HepG2 (cell line): ENCODE results near the gene DOCK1. TPM values are rescaled to one million over a fixed set of nuclear protein-coding genes. Genes with fewer than 3 reads are reported as not detected.

Source experiments
- ATAC-seq: fragments of 200-7000 bp; cut with Tn5 transposase; 3 replicates; pipeline ENCODE4 v1.9.1; 2020; ENCODE audit warnings: mild to moderate bottlenecking, moderate library complexity
- BruUV-seq: library from RNA; stranded (reverse); fragments of 400-500 nt; replicated peaks from 2 replicates; lab custom pipeline; 2021; lab: Mats Ljungman, UMichigan
- CTCF ChIA-PET: fragments of 300-600 bp; formaldehyde crosslinking; extraction: SDS; loops from one replicate; lab custom pipeline; 2021; ENCODE audit warnings: low total read pairs, inconsistent platforms, low intra/inter-chr PET ratio; lab: Yijun Ruan, JAX
- POLR2A ChIA-PET: fragments of 350-600 bp; sonication (Branson Sonifier 250); formaldehyde crosslinking; loops from one replicate; lab custom pipeline; 2020; ENCODE audit warnings: antibody characterized with exemption, inconsistent platforms; lab: Yijun Ruan, JAX
- DNase-seq: peaks from one replicate; pipeline ENCODE4 v3.0.0-alpha.2; 2015; ENCODE audit warnings: low spot score
- FAIRE-seq: peaks from 3 replicates; lab custom pipeline; 2011; peaks lifted over from hg19 to GRCh38; lab: Jason Lieb, UNC
- H2AFZ ChIP-seq: one replicate; pipeline ENCODE4 v1.6.1; 2011; ENCODE audit warnings: low read length, inconsistent platforms
- H3K27ac ChIP-seq: fragments of 300-600 bp; 3 replicates; pipeline ENCODE4 v1.8.0; 2011; ENCODE audit warnings: mixed run types, mild to moderate bottlenecking, mixed read lengths, low read length, inconsistent platforms; ENCODE audit not compliant: insufficient read depth; ENCODE audit errors: extremely low read length
- H3K27me3 ChIP-seq, 2 experiments: fragments of 200-600 bp in 1 of 2; 2 replicates in 1 of 2; 3 replicates in 1 of 2; pipeline versions ENCODE4 v1.6.0 to v1.8.0; 2011; ENCODE audit warnings: low read length in 2 of 2, mild to moderate bottlenecking in 2 of 2, moderate library complexity in 2 of 2, inconsistent platforms in 1 of 2; ENCODE audit not compliant: insufficient read depth in 2 of 2, control insufficient read depth in 1 of 2
- H3K36me3 ChIP-seq, 2 experiments: fragments of 200-600 bp in 1 of 2; replicated peaks in 1 of 2; 2 replicates in 1 of 2; 3 replicates in 1 of 2; pipeline versions ENCODE4 v1.5.1 to v1.8.0; 2011; ENCODE audit warnings: low read length in 2 of 2, inconsistent platforms in 1 of 2; ENCODE audit not compliant: insufficient read depth in 2 of 2, control insufficient read depth in 1 of 2
- H3K4me1 ChIP-seq: 2 replicates; pipeline ENCODE4 v1.5.1; 2012; ENCODE audit warnings: low read length, inconsistent platforms; ENCODE audit not compliant: insufficient read depth
- H3K4me2 ChIP-seq: 2 replicates; pipeline ENCODE4 v1.6.0; 2011; ENCODE audit warnings: low read depth, low read length, inconsistent platforms
- H3K4me3 ChIP-seq, 3 experiments: fragments of 200-600 bp in 1 of 3; sonication (generic), shearing (Covaris generic) in 1 of 3; replicated peaks in 1 of 3; 2 replicates each; pipeline ENCODE4 v1.5.1; 2011 to 2016; ENCODE audit warnings: low read length in 3 of 3, inconsistent platforms in 2 of 3, low read depth in 2 of 3, mild to moderate bottlenecking in 2 of 3, control low read depth in 1 of 3, mixed read lengths in 1 of 3; ENCODE audit not compliant: insufficient read depth in 1 of 3
- H3K79me2 ChIP-seq: one replicate; pipeline ENCODE4 v1.6.1; 2011; ENCODE audit warnings: low read length, inconsistent platforms; ENCODE audit not compliant: insufficient read depth
- H3K9ac ChIP-seq: 2 replicates; pipeline ENCODE4 v1.6.0; 2011; ENCODE audit warnings: mild to moderate bottlenecking, low read depth, low read length, inconsistent platforms; ENCODE audit not compliant: insufficient read depth
- H3K9me3 ChIP-seq: 2 replicates; pipeline ENCODE4 v1.5.1; 2012; ENCODE audit warnings: mild to moderate bottlenecking, low read length
- H4K20me1 ChIP-seq: 2 replicates; pipeline ENCODE4 v1.6.0; 2011; ENCODE audit warnings: inconsistent platforms, mild to moderate bottlenecking, low read length, moderate library complexity; ENCODE audit not compliant: insufficient read depth
- ATRX ChIP-seq: sonication (generic); formaldehyde crosslinking; IDR thresholded peaks from 2 replicates; pipeline ENCODE4 v1.4.0; 2020; ENCODE audit warnings: missing genetic modification reagents, borderline replicate concordance
- GMEB1 ChIP-seq: sonication (generic); formaldehyde crosslinking; IDR thresholded peaks from 2 replicates; pipeline ENCODE4 v1.5.1; 2020; ENCODE audit warnings: missing genetic modification reagents, mild to moderate bottlenecking, borderline replicate concordance
- PAX8 ChIP-seq: sonication (generic); formaldehyde crosslinking; IDR thresholded peaks from 2 replicates; pipeline ENCODE4 v1.8.0; 2022; ENCODE audit warnings: mild to moderate bottlenecking, missing genetic modification reagents, borderline replicate concordance
- RBM22 ChIP-seq: fragments of 200-400 bp; formaldehyde crosslinking; optimal IDR thresholded peaks from 2 replicates; pipeline ENCODE3; 2017; ENCODE audit warnings: mild to moderate bottlenecking, low read length, moderate library complexity
- SPEN ChIP-seq: sonication (generic); formaldehyde crosslinking; IDR thresholded peaks from 2 replicates; pipeline ENCODE4 v1.5.1; 2020; ENCODE audit warnings: low read depth, mild to moderate bottlenecking, missing genetic modification reagents
- TCF7 ChIP-seq: sonication (generic); IDR thresholded peaks from 2 replicates; pipeline ENCODE4 v1.6.1; 2016; ENCODE audit warnings: antibody characterized with exemption, low read depth
- ZNF18 ChIP-seq: sonication (generic); formaldehyde crosslinking; IDR thresholded peaks from 2 replicates; pipeline ENCODE4 v1.8.0; 2022; ENCODE audit warnings: mild to moderate bottlenecking, missing genetic modification reagents; ENCODE audit not compliant: insufficient replicate concordance
- ZNF501 ChIP-seq: sonication (generic); formaldehyde crosslinking; IDR thresholded peaks from 2 replicates; pipeline ENCODE4 v1.5.1; 2020; ENCODE audit warnings: mild to moderate bottlenecking, moderate library complexity, missing genetic modification reagents
- ZNF775 ChIP-seq: sonication (generic); formaldehyde crosslinking; IDR thresholded peaks from 2 replicates; pipeline ENCODE4 v1.4.0; 2020; ENCODE audit warnings: missing genetic modification reagents, mild to moderate bottlenecking, moderate library complexity, borderline replicate concordance
- ZSCAN12 ChIP-seq: sonication (generic); formaldehyde crosslinking; IDR thresholded peaks from 2 replicates; pipeline ENCODE4 v1.9.0; 2021; ENCODE audit warnings: mild to moderate bottlenecking, missing genetic modification reagents
- ZUFSP ChIP-seq: sonication (generic); formaldehyde crosslinking; IDR thresholded peaks from 2 replicates; pipeline ENCODE4 v1.9.0; 2021; ENCODE audit warnings: missing genetic modification reagents, mild to moderate bottlenecking, borderline replicate concordance
- WGBS: methylation state at CpG from one replicate; pipeline ENCODE4 v1.1.6; 2017; ENCODE audit warnings: low lambda C conversion rate; 5-methylcytosine and 5-hydroxymethylcytosine counted together
- in situ Hi-C: cut with HindIII; loops from 2 replicates; pipeline ENCODE4 v1.10.0; 2017; ENCODE audit warnings: low pct_unique_long_range_greater_than_20kb; ENCODE audit not compliant: extremely low pct_ligation_motif_present
- intact Hi-C: fragments of 100-400 bp; cut with micrococcal nuclease; formaldehyde crosslinking; loops from one replicate; pipeline ENCODE4 v1.10.0; 2022; ENCODE audit not compliant: unreplicated experiment
- polyA plus RNA-seq, 8 experiments: library from polyadenylated mRNA; depleted of rRNA in 3 of 8; stranded (reverse) in 7 of 8; unstranded in 1 of 8; fragments of >200 nt; fragmentation: Illumina TruSeq in 4 of 8; extraction: Trizol in 4 of 8; gene quantifications; 2 replicates each; pipeline versions ENCODE4 v1.2.1 to v1.2.3, GENCODE V29; 2011 to 2016; ENCODE audit warnings: low read depth in 4 of 8, missing spikeins in 1 of 8, mixed read lengths in 1 of 8; ENCODE audit not compliant: insufficient read depth in 1 of 8
- total RNA-seq, 5 experiments: library from RNA; depleted of rRNA; stranded (reverse); fragments of >200 nt; fragmentation: Illumina TruSeq; extraction: Trizol; gene quantifications; 2 replicates each; pipeline ENCODE4 v1.2.3, GENCODE V29; 2016; ENCODE audit warnings: low read depth in 1 of 5

DOCK1 gene
- total and polyA plus RNA-seq, 2 of the 13 experiments (the other 11 are each of a cell fraction or from before 2014, with no cell fraction given) = 8.3 to 25.5 TPM

GRCh38 chr10:126917975-126918908 is 13.0 kb downstream of the DOCK1 start:
- no peaks in the 10 kb centered on the region for H3K4me1 ChIP-seq
- H3K9ac ChIP-seq = no peak overlapping the region
- H3K36me3 ChIP-seq = no peaks in the 10 kb centered on the region; a peak in 2 of 5 replicates
- no peaks in the 10 kb centered on the region for H3K27me3 ChIP-seq
- ChIA-PET CTCF (no interaction called here), POLR2A (no interaction called here)
- peaks cover 52% of the 10 kb centered on the region for H3K79me2 ChIP-seq
- H4K20me1 ChIP-seq = 0 out of 2 replicates have a peak, but pooled peaks cover 4% of the 10 kb centered on the region
- intact Hi-C loops (no loop called here), in situ Hi-C loops (no loop called here)
- H2AFZ ChIP-seq = no peak overlapping the region
- no peak for TF ChIP-seq ZNF501 (CRISPR knock-in tag)
- TF ChIP-seq SPEN (CRISPR knock-in tag) = no peak
- no peak for TF ChIP-seq PAX8 (CRISPR knock-in tag)
- no peak for DNase-seq
- H3K4me2 ChIP-seq = no peak overlapping the region
- no peak for FAIRE-seq
- no peak for ATAC-seq
- no peaks in the 10 kb centered on the region for H3K9me3 ChIP-seq
- H3K4me3 ChIP-seq = no peak overlapping the region
- WGBS = 80% methylated on average over 8 of the region's 24 CpGs
- no TSS peak for BruUV-seq
- H3K27ac ChIP-seq = no peak overlapping the region

GRCh38 chr10:126919426-126919825 is 14.2 kb downstream of the DOCK1 start:
- H3K79me2 ChIP-seq = peaks cover 41% of the 10 kb centered on the region
- no peak overlapping the region for H3K4me3 ChIP-seq
- DNase-seq (no peak), FAIRE-seq (no peak), ATAC-seq (no peak)
- in situ Hi-C loops (no loop called here), intact Hi-C loops (no loop called here)
- ChIA-PET POLR2A (no interaction called here), CTCF (no interaction called here)
- H2AFZ ChIP-seq = no peak overlapping the region
- no peak overlapping the region for H3K9ac ChIP-seq
- no peaks in the 10 kb centered on the region; a peak in 2 of 5 replicates for H3K36me3 ChIP-seq
- H3K27me3 ChIP-seq = no peaks in the 10 kb centered on the region
- H4K20me1 ChIP-seq = no peaks in the 10 kb centered on the region
- BruUV-seq = no TSS peak
- no peaks in the 10 kb centered on the region for H3K4me1 ChIP-seq
- no peak overlapping the region for H3K4me2 ChIP-seq
- no peak overlapping the region for H3K27ac ChIP-seq
- H3K9me3 ChIP-seq = no peaks in the 10 kb centered on the region
- 95% methylated on average over 13 of the region's 13 CpGs for WGBS
- TF ChIP-seq ZUFSP (no peak), ATRX (CRISPR knock-in tag) (no peak), RBM22 (peak; percentile 20), ZSCAN12 (CRISPR knock-in tag) (no peak), ZNF18 (no peak), GMEB1 (CRISPR knock-in tag) (no peak), ZNF775 (no peak), TCF7 (no peak)
